Epidermal melanocyte (primary cell): ENCODE results near the gene C1QTNF2.

ENCODE experiments used
- DNase-seq: peaks from one replicate; pipeline ENCODE4 v3.0.0; 2011; ENCODE audit warnings: low spot score; ENCODE audit not compliant: insufficient read length

C1QTNF2 gene

GRCh38 chr5:160369990-160370712, at the start of gene C1QTNF2:
TSS of gene C1QTNF2 (minus strand) at chr5:160370626. CDS start at chr5:160355011, 15,615 bp downstream.
- peak; percentile 67 for DNase-seq

- DNase-seq = no peak
Measured at GRCh38 chr5:160420331-160420610, 49.8 kb upstream of the C1QTNF2 start.

- DNase-seq = no peak
Measured at GRCh38 chr5:160419458-160420330, 49.3 kb upstream of the C1QTNF2 start.

- peak; percentile 86 for DNase-seq
Measured at GRCh38 chr5:160418561-160419457, 48.4 kb upstream of the C1QTNF2 start, which contains the start of gene SLU7. TSS of gene SLU7 (minus strand) at chr5:160419081. CDS start at chr5:160415294, 3,787 bp downstream.

- peak; percentile 78 for DNase-seq
Measured at GRCh38 chr5:160399402-160400353, 29.3 kb upstream of the C1QTNF2 start, which contains the start of gene FAM200C. TSS of gene FAM200C (minus strand) at chr5:160400054. CDS start at chr5:160395490, 4,564 bp downstream.

- DNase-seq = no peak
Measured at GRCh38 chr5:160398806-160399205, 28.4 kb upstream of the C1QTNF2 start.

GRCh38 chr5:160397492-160397891, 27.1 kb upstream of the C1QTNF2 start:
- no peak for DNase-seq

- DNase-seq = no peak
Measured at GRCh38 chr5:160395111-160395510, 24.7 kb upstream of the C1QTNF2 start.

- no peak for DNase-seq
Measured at GRCh38 chr5:160390787-160391696, 20.6 kb upstream of the C1QTNF2 start.

GRCh38 chr5:160387445-160387844, 17.0 kb upstream of the C1QTNF2 start:
- DNase-seq = no peak

- DNase-seq = no peak
Measured at GRCh38 chr5:160385496-160385895, 15.1 kb upstream of the C1QTNF2 start.

GRCh38 chr5:160384681-160385080, 14.3 kb upstream of the C1QTNF2 start:
- DNase-seq = no peak

GRCh38 chr5:160382346-160382745, 11.9 kb upstream of the C1QTNF2 start:
- DNase-seq = no peak

GRCh38 chr5:160380041-160380440, 9.6 kb upstream of the C1QTNF2 start:
- no peak for DNase-seq

GRCh38 chr5:160379511-160379910, 9.1 kb upstream of the C1QTNF2 start:
- DNase-seq = no peak

- no peak for DNase-seq
Measured at GRCh38 chr5:160378330-160378729, 7.9 kb upstream of the C1QTNF2 start.

GRCh38 chr5:160377651-160378050, 7.2 kb upstream of the C1QTNF2 start:
- DNase-seq = no peak

- no peak for DNase-seq
Measured at GRCh38 chr5:160376416-160376815, 6.0 kb upstream of the C1QTNF2 start.

GRCh38 chr5:160375701-160376100, 5.3 kb upstream of the C1QTNF2 start:
- DNase-seq = no peak
